NT2/D1 (cell line): ENCODE data around the gene CORO1C.

Experiments
- SUZ12 ChIP-seq: IDR thresholded peaks from 2 replicates; pipeline ENCODE4 v1.6.1; 2011; ENCODE audit not compliant: insufficient read length, insufficient read depth; ENCODE audit errors: extremely low read depth
- YY1 ChIP-seq: IDR thresholded peaks from 2 replicates; pipeline ENCODE4 v1.6.1; 2011; ENCODE audit not compliant: insufficient read length, insufficient read depth
- ZNF274 ChIP-seq: IDR thresholded peaks from 2 replicates; pipeline ENCODE4 v1.6.1; 2011; ENCODE audit warnings: mild to moderate bottlenecking, low read depth, low read length

- TF ChIP-seq YY1 (no peak), ZNF274 (no peak), SUZ12 (no peak)
These were observed 107.7 kb downstream of the CORO1C start for GRCh38 chr12:108623577-108623976.
